ENCODE measurements around the gene ZNF668. TPM values are rescaled to one million over a fixed set of nuclear protein-coding genes. Genes with fewer than 3 reads are reported as not detected.
A peak's percentile ranks its signal among the peaks of the same experiment; 100 is the strongest.

ZNF668 gene
- total RNA-seq, 2 experiments from 2014 or later, result 16.2 to 18.8 TPM

DNA sequence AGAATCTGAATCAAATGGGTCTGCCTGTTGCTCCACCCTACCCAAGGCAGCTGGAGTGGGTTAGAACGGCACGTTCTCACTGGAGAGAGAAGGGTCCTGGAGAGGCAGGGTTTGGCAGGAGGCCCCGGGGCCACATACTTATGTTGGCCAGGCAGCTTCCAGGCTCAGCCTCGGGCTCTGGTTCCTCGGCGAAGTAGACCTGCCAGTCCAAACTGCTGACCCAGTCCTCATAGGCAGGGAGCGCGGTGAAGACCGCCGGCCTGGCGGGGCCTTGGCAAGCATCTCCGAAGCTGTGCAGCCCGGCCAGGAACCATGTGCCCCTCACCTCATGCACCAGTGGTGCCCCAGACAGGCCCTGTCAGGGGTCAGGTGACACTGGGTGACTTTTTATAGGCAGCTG lies 9.9 kb upstream of the ZNF668 start:
- intact Hi-C loops (cut with micrococcal nuclease), result no loop called here
- H3K27ac Mint-ChIP-seq, result no peak overlapping the region
- no peak overlapping the region for H3K4me3 Mint-ChIP-seq
- peaks cover 22% of the 10 kb centered on the region for H3K4me1 Mint-ChIP-seq (ENCODE audit: low read depth)
- CTCF ChIA-PET, result no interaction called here
- H3K27me3 Mint-ChIP-seq, result no peaks in the 10 kb centered on the region
- TF ChIP-seq, protein P1, sequence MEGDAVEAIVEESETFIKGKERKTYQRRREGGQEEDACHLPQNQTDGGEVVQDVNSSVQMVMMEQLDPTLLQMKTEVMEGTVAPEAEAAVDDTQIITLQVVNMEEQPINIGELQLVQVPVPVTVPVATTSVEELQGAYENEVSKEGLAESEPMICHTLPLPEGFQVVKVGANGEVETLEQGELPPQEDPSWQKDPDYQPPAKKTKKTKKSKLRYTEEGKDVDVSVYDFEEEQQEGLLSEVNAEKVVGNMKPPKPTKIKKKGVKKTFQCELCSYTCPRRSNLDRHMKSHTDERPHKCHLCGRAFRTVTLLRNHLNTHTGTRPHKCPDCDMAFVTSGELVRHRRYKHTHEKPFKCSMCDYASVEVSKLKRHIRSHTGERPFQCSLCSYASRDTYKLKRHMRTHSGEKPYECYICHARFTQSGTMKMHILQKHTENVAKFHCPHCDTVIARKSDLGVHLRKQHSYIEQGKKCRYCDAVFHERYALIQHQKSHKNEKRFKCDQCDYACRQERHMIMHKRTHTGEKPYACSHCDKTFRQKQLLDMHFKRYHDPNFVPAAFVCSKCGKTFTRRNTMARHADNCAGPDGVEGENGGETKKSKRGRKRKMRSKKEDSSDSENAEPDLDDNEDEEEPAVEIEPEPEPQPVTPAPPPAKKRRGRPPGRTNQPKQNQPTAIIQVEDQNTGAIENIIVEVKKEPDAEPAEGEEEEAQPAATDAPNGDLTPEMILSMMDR (IDR thresholded peaks at IDR 0.05), result no peak
- H3K9me3 Mint-ChIP-seq, result no peaks in the 10 kb centered on the region
- peaks cover 22% of the 10 kb centered on the region for H3K36me3 Mint-ChIP-seq (ENCODE audit: low read depth)
- POLR2A ChIA-PET, result interaction anchor here (1.0 to 5.8 kb wide), 4 partner anchors 10 to 120 kb away, joined by 3 to 22 read pairs (median 4); partner anchors contain the start of genes VKORC1, ZNF646 and ZNF668
- ATAC-seq (no peak), DNase-seq (no peak)

DNA sequence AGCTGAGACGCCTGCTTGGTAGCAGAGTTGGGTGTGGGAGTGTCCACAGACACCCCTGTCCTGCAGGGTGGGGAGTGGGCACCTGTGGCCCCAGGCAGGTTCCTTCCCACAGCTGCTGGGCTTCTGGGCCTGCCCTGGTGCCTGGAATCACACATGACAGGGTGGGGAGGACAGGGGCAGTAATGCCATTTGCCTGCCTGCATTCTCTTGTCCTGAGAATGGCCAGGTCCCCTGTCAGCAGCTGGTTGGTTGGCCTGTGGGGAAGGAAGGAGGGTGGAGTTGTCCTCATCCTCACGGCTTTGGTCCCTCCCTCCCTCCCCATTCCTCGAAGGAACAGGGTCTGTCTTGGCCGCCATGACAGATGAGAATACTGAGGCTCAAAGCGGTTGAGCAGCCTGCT lies 9.5 kb upstream of the ZNF668 start:
- no peaks in the 10 kb centered on the region for H3K9me3 Mint-ChIP-seq
- no peaks in the 10 kb centered on the region for H3K27me3 Mint-ChIP-seq
- ChIA-PET CTCF (no interaction called here), POLR2A (interaction anchor here (1.0 to 5.8 kb wide), 4 partner anchors 10 to 120 kb away, joined by 3 to 22 read pairs (median 4); partner anchors contain the start of genes VKORC1, ZNF646 and ZNF668)
- peaks cover 25% of the 10 kb centered on the region for H3K4me1 Mint-ChIP-seq (ENCODE audit: low read depth)
- intact Hi-C loops (cut with micrococcal nuclease), result no loop called here
- no peak overlapping the region for H3K27ac Mint-ChIP-seq
- H3K36me3 Mint-ChIP-seq (ENCODE audit: low read depth), result peaks cover 26% of the 10 kb centered on the region
- TF ChIP-seq, protein P1 (IDR thresholded peaks at IDR 0.05), result no peak
- DNase-seq, result no peak
- H3K4me3 Mint-ChIP-seq, result no peak overlapping the region
- no peak for ATAC-seq

DNA sequence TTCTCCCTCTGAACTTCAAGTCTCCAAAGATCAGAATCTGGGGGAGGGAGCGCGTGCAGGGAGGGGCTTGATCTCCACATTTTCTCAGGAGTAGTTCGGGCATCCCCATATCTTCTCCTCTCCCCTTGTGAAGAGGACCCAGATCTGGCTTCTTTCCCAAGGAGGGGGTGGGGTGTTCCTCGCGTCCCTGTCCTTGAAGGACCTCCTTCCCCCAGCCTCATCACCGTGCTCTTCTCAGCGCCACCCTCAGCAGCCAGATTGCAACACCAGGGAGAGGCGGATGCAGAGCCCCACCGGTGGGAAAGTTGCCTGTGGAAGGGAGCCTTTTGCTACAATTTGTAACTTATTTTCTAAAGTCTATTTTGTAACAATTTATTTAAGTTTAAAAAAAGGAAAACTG lies 9.0 kb upstream of the ZNF668 start:
- Mint-ChIP-seq H3K9me3 (no peaks in the 10 kb centered on the region), H3K27ac (no peak overlapping the region), H3K4me1 (ENCODE audit: low read depth) (peaks cover 27% of the 10 kb centered on the region), H3K36me3 (ENCODE audit: low read depth) (peaks cover 30% of the 10 kb centered on the region), H3K27me3 (no peaks in the 10 kb centered on the region), H3K4me3 (no peak overlapping the region)
- ChIA-PET POLR2A (interaction anchor here (5.8 kb wide), 1 partner anchor 10 kb away, joined by 22 read pairs; the partner anchor contains the start of genes ZNF646 and ZNF668), CTCF (no interaction called here)
- intact Hi-C loops (cut with micrococcal nuclease), result no loop called here
- ATAC-seq, result no peak
- TF ChIP-seq, protein P1 (IDR thresholded peaks at IDR 0.05), result no peak
- no peak for DNase-seq

DNA sequence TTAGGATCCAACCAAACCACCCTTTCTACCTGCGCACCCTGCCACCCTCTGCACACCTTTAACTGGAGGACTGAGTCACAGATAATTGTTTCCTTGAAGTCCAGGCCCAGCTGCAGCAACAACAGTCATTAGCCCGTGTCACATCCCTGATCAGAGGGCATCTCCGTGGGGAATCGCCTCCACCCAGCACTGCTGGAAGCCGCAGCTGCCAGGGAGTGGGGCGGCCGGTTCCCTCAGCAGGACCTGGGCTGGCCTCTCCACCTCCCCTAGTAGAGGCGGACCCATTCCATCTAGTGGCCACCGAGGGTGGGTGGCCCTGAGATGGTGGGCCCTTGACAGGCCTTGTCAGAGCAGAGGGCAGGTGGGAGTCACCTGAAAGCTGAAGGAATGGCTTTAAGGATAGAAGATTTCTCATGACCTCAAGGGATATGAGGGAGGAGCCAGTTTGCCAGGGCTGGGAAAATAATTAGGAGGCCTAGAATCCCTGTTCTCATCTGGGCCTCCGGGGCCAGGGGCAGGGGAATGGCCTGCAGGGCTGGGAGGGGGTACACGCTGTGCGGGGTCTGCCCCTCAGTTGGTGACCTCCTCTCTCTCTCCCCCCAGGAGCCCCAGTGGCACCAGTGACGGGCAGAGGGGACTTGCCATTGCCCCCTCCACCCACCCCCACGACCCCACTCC lies 8.5 kb upstream of the ZNF668 start:
- Mint-ChIP-seq H3K27me3 (no peaks in the 10 kb centered on the region), H3K9me3 (no peaks in the 10 kb centered on the region), H3K4me3 (no peak overlapping the region), H3K36me3 (ENCODE audit: low read depth) (peaks cover 35% of the 10 kb centered on the region), H3K27ac (peak overlapping the region; percentile 11), H3K4me1 (ENCODE audit: low read depth) (peaks cover 32% of the 10 kb centered on the region)
- POLR2A ChIA-PET, result interaction anchor here (5.8 kb wide), 1 partner anchor 9 kb away, joined by 22 read pairs; the partner anchor contains the start of genes ZNF646 and ZNF668
- CTCF ChIA-PET, result no interaction called here
- intact Hi-C loops (cut with micrococcal nuclease), result no loop called here
- ATAC-seq, result no peak
- TF ChIP-seq, protein P1 (IDR thresholded peaks at IDR 0.05), result no peak
- no peak for DNase-seq
